K562 treated with DMSO at 1 percent for 48 hours (cell line): ENCODE measurements around the gene THRA. TPM values are rescaled to one million over a fixed set of nuclear protein-coding genes. Genes with fewer than 3 reads are reported as not detected.

Experiments used
- total RNA-seq: library from RNA; unstranded; fragments of 300-600 nt; gene quantifications from 2 replicates; pipeline ENCODE4 v1.2.3, GENCODE V29; 2022; ENCODE audit warnings: low replicate concordance; ENCODE audit errors: extremely low read depth

THRA gene, protein sequence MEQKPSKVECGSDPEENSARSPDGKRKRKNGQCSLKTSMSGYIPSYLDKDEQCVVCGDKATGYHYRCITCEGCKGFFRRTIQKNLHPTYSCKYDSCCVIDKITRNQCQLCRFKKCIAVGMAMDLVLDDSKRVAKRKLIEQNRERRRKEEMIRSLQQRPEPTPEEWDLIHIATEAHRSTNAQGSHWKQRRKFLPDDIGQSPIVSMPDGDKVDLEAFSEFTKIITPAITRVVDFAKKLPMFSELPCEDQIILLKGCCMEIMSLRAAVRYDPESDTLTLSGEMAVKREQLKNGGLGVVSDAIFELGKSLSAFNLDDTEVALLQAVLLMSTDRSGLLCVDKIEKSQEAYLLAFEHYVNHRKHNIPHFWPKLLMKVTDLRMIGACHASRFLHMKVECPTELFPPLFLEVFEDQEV
- not detected in 2 replicates for total RNA-seq

DNA sequence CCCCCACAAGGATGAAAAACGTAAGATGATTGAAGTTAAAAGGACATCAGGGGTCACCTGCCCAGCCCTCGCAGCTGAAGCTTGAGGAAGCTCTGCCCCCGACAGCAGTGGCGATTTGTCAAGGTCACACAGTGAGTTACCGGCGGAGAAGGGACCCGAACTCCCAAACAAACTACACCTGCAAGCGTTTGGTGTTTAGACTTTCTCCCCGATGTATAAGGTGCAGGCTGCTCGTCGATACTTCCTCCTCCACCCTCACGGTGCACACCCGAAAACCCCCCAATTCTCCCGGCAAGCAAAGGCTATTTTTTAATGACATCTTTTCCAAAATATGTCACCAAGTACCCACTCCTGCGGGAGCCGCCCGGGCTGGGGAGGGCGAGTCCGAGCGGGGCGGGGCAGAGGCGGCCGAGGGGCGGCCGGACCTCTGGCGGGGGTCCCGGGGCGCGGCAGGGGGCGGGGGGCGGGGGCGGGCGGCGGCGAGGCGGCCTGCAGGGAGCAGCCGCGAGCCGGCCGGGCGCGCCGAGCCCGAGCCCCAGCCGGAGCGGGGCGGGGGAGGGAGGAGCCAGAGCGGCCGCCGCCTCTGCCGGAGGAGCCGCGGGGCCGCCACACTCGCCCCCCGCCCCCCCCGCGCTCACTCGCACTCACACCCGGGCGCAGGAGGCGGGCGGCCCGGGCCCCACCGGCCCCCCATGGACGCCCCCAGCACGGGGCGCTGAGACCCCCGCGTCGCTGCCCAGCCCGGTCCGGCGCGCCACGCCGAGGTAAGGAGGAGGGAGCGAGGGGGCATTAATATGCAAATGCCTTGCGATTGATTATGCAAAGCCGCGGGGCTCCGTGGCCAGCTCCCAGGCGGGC, at the start of gene THRA:
TSS of gene THRA (plus strand) at position 637 of the 858 bp plus-strand sequence. CDS start 11,524 bp downstream, outside the sequence.

DNA sequence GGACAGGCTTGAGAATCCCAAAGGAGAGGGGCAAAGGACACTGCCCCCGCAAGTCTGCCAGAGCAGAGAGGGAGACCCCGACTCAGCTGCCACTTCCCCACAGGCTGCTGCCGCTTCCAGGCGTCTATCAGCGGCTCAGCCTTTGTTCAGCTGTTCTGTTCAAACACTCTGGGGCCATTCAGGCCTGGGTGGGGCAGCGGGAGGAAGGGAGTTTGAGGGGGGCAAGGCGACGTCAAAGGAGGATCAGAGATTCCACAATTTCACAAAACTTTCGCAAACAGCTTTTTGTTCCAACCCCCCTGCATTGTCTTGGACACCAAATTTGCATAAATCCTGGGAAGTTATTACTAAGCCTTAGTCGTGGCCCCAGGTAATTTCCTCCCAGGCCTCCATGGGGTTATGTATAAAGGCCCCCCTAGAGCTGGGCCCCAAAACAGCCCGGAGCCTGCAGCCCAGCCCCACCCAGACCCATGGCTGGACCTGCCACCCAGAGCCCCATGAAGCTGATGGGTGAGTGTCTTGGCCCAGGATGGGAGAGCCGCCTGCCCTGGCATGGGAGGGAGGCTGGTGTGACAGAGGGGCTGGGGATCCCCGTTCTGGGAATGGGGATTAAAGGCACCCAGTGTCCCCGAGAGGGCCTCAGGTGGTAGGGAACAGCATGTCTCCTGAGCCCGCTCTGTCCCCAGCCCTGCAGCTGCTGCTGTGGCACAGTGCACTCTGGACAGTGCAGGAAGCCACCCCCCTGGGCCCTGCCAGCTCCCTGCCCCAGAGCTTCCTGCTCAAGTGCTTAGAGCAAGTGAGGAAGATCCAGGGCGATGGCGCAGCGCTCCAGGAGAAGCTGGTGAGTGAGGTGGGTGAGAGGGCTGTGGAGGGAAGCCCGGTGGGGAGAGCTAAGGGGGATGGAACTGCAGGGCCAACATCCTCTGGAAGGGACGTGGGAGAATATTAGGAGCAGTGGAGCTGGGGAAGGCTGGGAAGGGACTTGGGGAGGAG, 47.5 kb upstream of the THRA start, which contains the start of gene CSF3:
TSS of gene CSF3 (plus strand) at position 436 of the 993 bp plus-strand sequence. CDS start at position 471, 35 bp downstream.

DNA sequence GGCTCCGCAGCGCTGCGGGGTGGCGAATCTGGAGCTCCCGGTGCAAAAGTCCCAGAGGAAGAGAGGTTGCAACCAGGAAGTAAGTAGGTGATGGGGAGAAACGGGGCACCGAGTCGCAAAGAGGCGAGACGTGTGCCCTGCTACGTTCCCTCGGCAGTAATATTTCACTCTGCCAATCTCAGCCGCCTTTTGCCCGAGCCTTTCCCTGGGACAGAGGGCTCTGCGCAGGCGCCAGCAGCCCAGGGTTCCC, 37.6 kb downstream of the THRA start, which contains the start of gene NR1D1:
TSS of gene NR1D1 (minus strand) at position 171 of the 250 bp plus-strand sequence. CDS start 495 bp downstream, outside the sequence.

GRCh38 chr17:40121181-40122135, 58.7 kb downstream of the THRA start, which contains the start of gene MSL1:
Gene MSL1, plus strand, starts transcription at chr17:40121971. Its CDS starts 642 bp downstream, at chr17:40122613.

Other genes starting within 250 kb of the THRA start
- gene IKZF3, start 198.7 kb upstream of the THRA start, total RNA-seq: not detected in 2 replicates
- not detected in 2 replicates for gene ZPBP2, start 194.8 kb upstream of the THRA start, total RNA-seq
- not detected in 2 replicates for gene GSDMB, start 144.3 kb upstream of the THRA start, total RNA-seq
- not detected in 2 replicates for gene ORMDL3, start 135.4 kb upstream of the THRA start, total RNA-seq
- not detected in 2 replicates for gene LRRC3C, start 135.2 kb upstream of the THRA start, total RNA-seq
- gene GSDMA, start 100.0 kb upstream of the THRA start, total RNA-seq: not detected in 2 replicates
- not detected in 2 replicates for gene PSMD3, start 82.2 kb upstream of the THRA start, total RNA-seq
- not detected in 2 replicates for gene CSF3, start 47.5 kb upstream of the THRA start, total RNA-seq
- gene MED24, start 8.6 kb upstream of the THRA start, total RNA-seq: not detected in 2 replicates
- gene NR1D1, start 37.6 kb downstream of the THRA start, total RNA-seq: not detected in 2 replicates
- not detected in 2 replicates for gene MSL1, start 59.0 kb downstream of the THRA start, total RNA-seq
- gene CASC3, start 77.6 kb downstream of the THRA start, total RNA-seq: 202 TPM in 1 of 2 replicates, not detected in the other
- not detected in 2 replicates for gene RAPGEFL1, start 114.5 kb downstream of the THRA start, total RNA-seq
- gene WIPF2, start 156.3 kb downstream of the THRA start, total RNA-seq: not detected in 2 replicates
- gene CDC6, start 224.9 kb downstream of the THRA start, total RNA-seq: not detected in 2 replicates
- not detected in 2 replicates for gene RARA, start 246.2 kb downstream of the THRA start, total RNA-seq